Activated T-cell treated with anti-CD3 and anti-CD28 coated beads, Interleukin-2, amount 50 U/mL, for 72 hours (primary cell): ENCODE data around the gene SUSD5. TPM values are rescaled to one million over a fixed set of nuclear protein-coding genes. Genes with fewer than 3 reads are reported as not detected.
"Not testable (repeated sequence)": the region's sequence is repeated elsewhere in the genome, so short reads cannot be mapped to it uniquely, and the experiment has no call there.

ENCODE experiments used
- ATAC-seq, 2 donors: fragments of 150-1000 bp; cut with Tn5 transposase; replicated peaks in 1 of 2; 2 replicates each; pipeline ENCODE4 v1.10.0; 2021; ENCODE audit warnings: moderate library complexity in 2 of 2, mild to moderate bottlenecking in 1 of 2
- DNase-seq, 2 donors: peaks; one replicate each; pipeline ENCODE4 v3.0.0; 2021 to 2022; ENCODE audit warnings: mixed read lengths in 1 of 2
- H3K27ac Mint-ChIP-seq: one replicate; pipeline ENCODE4 v1.8.0; 2022; ENCODE audit warnings: mild to moderate bottlenecking, moderate library complexity, mixed read lengths
- H3K27me3 Mint-ChIP-seq: one replicate; pipeline ENCODE4 v1.8.0; 2022; ENCODE audit warnings: low read depth, mixed read lengths
- H3K36me3 Mint-ChIP-seq, 2 donors: one replicate each; pipeline ENCODE4 v1.8.0; 2022; ENCODE audit warnings: mixed read lengths in 2 of 2, mild to moderate bottlenecking in 1 of 2; ENCODE audit not compliant: insufficient read depth in 2 of 2
- H3K4me1 Mint-ChIP-seq: one replicate; pipeline ENCODE4 v1.8.0; 2022; ENCODE audit warnings: low read depth, mixed read lengths
- H3K4me3 Mint-ChIP-seq, 2 donors: one replicate each; pipeline ENCODE4 v1.8.0; 2022; ENCODE audit warnings: mild to moderate bottlenecking in 2 of 2, mixed read lengths in 2 of 2, moderate library complexity in 2 of 2
- H3K9me3 Mint-ChIP-seq, 2 donors: one replicate each; pipeline ENCODE4 v1.8.0; 2022; ENCODE audit warnings: mixed read lengths in 2 of 2
- total RNA-seq, 2 donors: library from RNA; stranded (reverse); gene quantifications; one replicate each; pipeline ENCODE4 v1.2.3, GENCODE V29; 2022

SUSD5 gene
- total RNA-seq, 2 donors from 2014 or later, result not detected

- not testable (repeated sequence) for DNase-seq, H3K36me3 Mint-ChIP-seq, ATAC-seq, H3K4me3 Mint-ChIP-seq, H3K9me3 Mint-ChIP-seq, H3K4me1 Mint-ChIP-seq, H3K27ac Mint-ChIP-seq
- H3K27me3 Mint-ChIP-seq, result peaks cover 17% of the 10 kb centered on the region
Observed at GRCh38 chr3:33181641-33182040, 37.0 kb downstream of the SUSD5 start.

- H3K27me3 Mint-ChIP-seq, result peaks cover 14% of the 10 kb centered on the region
- H3K4me1 Mint-ChIP-seq, result no peaks in the 10 kb centered on the region
- peaks cover 3 to 5% of the 10 kb centered on the region in 2 donors for H3K9me3 Mint-ChIP-seq
- H3K36me3 Mint-ChIP-seq, result no peaks in the 10 kb centered on the region
- ATAC-seq, result no peak
- H3K4me3 Mint-ChIP-seq, result no peak overlapping the region
- no peak for DNase-seq
- no peak overlapping the region for H3K27ac Mint-ChIP-seq
Observed at GRCh38 chr3:33181229-33181628, 37.4 kb downstream of the SUSD5 start.

- Mint-ChIP-seq H3K4me3 (no peak overlapping the region), H3K4me1 (no peaks in the 10 kb centered on the region), H3K27me3 (no peaks in the 10 kb centered on the region), H3K36me3 (no peaks in the 10 kb centered on the region), H3K9me3 (peaks cover 0 to 3% of the 10 kb centered on the region in 2 donors), H3K27ac (no peak overlapping the region)
- ATAC-seq, result no peak
- no peak for DNase-seq
Observed at GRCh38 chr3:33179132-33179531, 39.5 kb downstream of the SUSD5 start.

- DNase-seq (no peak), ATAC-seq (no peak)
- Mint-ChIP-seq H3K36me3 (no peaks in the 10 kb centered on the region), H3K4me1 (peaks cover 8% of the 10 kb centered on the region), H3K27me3 (no peaks in the 10 kb centered on the region), H3K4me3 (no peak overlapping the region), H3K27ac (no peak overlapping the region), H3K9me3 (peaks cover 0 to 3% of the 10 kb centered on the region in 2 donors)
Observed at GRCh38 chr3:33174711-33175414, 43.7 kb downstream of the SUSD5 start.

- no peak for DNase-seq
- Mint-ChIP-seq H3K4me1 (peaks cover 8% of the 10 kb centered on the region), H3K27me3 (no peaks in the 10 kb centered on the region), H3K9me3 (peaks cover 0 to 3% of the 10 kb centered on the region in 2 donors), H3K4me3 (no peak overlapping the region), H3K27ac (no peak overlapping the region), H3K36me3 (no peaks in the 10 kb centered on the region)
- ATAC-seq, result no peak
Observed at GRCh38 chr3:33174095-33174494, 44.5 kb downstream of the SUSD5 start.

GRCh38 chr3:33173672-33174071 lies 44.9 kb downstream of the SUSD5 start:
- H3K4me1 Mint-ChIP-seq, result peaks cover 8% of the 10 kb centered on the region
- no peaks in the 10 kb centered on the region for H3K27me3 Mint-ChIP-seq
- no peaks in the 10 kb centered on the region for H3K36me3 Mint-ChIP-seq
- H3K27ac Mint-ChIP-seq, result no peak overlapping the region
- no peak for DNase-seq
- H3K9me3 Mint-ChIP-seq, result peaks cover 0 to 2% of the 10 kb centered on the region in 2 donors
- no peak overlapping the region for H3K4me3 Mint-ChIP-seq
- no peak for ATAC-seq

GRCh38 chr3:33173103-33173502 lies 45.5 kb downstream of the SUSD5 start:
- DNase-seq (no peak), ATAC-seq (no peak)
- Mint-ChIP-seq H3K4me3 (no peak overlapping the region), H3K27ac (no peak overlapping the region), H3K4me1 (peaks cover 8% of the 10 kb centered on the region), H3K36me3 (no peaks in the 10 kb centered on the region), H3K9me3 (no peaks in the 10 kb centered on the region), H3K27me3 (no peaks in the 10 kb centered on the region)

GRCh38 chr3:33171580-33171979 lies 47.0 kb downstream of the SUSD5 start:
- DNase-seq (peak in 1 of 2 donors; percentile 2), ATAC-seq (peak in 1 of 2 donors; percentile 69)
- no peaks in the 10 kb centered on the region for H3K27me3 Mint-ChIP-seq
- peaks cover 8% of the 10 kb centered on the region for H3K4me1 Mint-ChIP-seq
- H3K4me3 Mint-ChIP-seq, result no peak overlapping the region
- H3K36me3 Mint-ChIP-seq, result no peaks in the 10 kb centered on the region
- no peaks in the 10 kb centered on the region for H3K9me3 Mint-ChIP-seq
- H3K27ac Mint-ChIP-seq, result peak overlapping the region; percentile 45

- no peak overlapping the region for H3K4me3 Mint-ChIP-seq
- H3K9me3 Mint-ChIP-seq, result no peaks in the 10 kb centered on the region
- no peaks in the 10 kb centered on the region for H3K27me3 Mint-ChIP-seq
- no peaks in the 10 kb centered on the region for H3K36me3 Mint-ChIP-seq
- DNase-seq (no peak), ATAC-seq (no peak)
- H3K27ac Mint-ChIP-seq, result no peak overlapping the region
- H3K4me1 Mint-ChIP-seq, result peaks cover 8% of the 10 kb centered on the region
Observed at GRCh38 chr3:33170531-33170930, 48.1 kb downstream of the SUSD5 start.

GRCh38 chr3:33167716-33168336 lies 50.8 kb downstream of the SUSD5 start:
- DNase-seq, result no peak
- Mint-ChIP-seq H3K9me3 (no peaks in the 10 kb centered on the region), H3K4me3 (no peak overlapping the region), H3K27me3 (no peaks in the 10 kb centered on the region), H3K27ac (no peak overlapping the region), H3K4me1 (peaks cover 8% of the 10 kb centered on the region), H3K36me3 (no peaks in the 10 kb centered on the region)
- no peak for ATAC-seq

- H3K4me3 Mint-ChIP-seq, result no peak overlapping the region
- no peak overlapping the region for H3K27ac Mint-ChIP-seq
- no peaks in the 10 kb centered on the region for H3K36me3 Mint-ChIP-seq
- peaks cover 8% of the 10 kb centered on the region for H3K4me1 Mint-ChIP-seq
- no peaks in the 10 kb centered on the region for H3K27me3 Mint-ChIP-seq
- H3K9me3 Mint-ChIP-seq, result no peaks in the 10 kb centered on the region
- DNase-seq, result no peak
- no peak for ATAC-seq
Observed at GRCh38 chr3:33167284-33167683, 51.3 kb downstream of the SUSD5 start.

- H3K27ac Mint-ChIP-seq, result no peak overlapping the region
- H3K4me3 Mint-ChIP-seq, result no peak overlapping the region
- ATAC-seq, result no peak
- H3K27me3 Mint-ChIP-seq, result peaks cover 2% of the 10 kb centered on the region
- H3K4me1 Mint-ChIP-seq, result no peaks in the 10 kb centered on the region
- DNase-seq, result no peak
- H3K36me3 Mint-ChIP-seq, result no peaks in the 10 kb centered on the region
- H3K9me3 Mint-ChIP-seq, result no peaks in the 10 kb centered on the region
Observed at GRCh38 chr3:33166095-33166494, 52.5 kb downstream of the SUSD5 start.

- Mint-ChIP-seq H3K27ac (no peak overlapping the region), H3K27me3 (peaks cover 9% of the 10 kb centered on the region), H3K4me3 (no peak overlapping the region), H3K36me3 (no peaks in the 10 kb centered on the region), H3K4me1 (no peaks in the 10 kb centered on the region), H3K9me3 (no peaks in the 10 kb centered on the region)
- DNase-seq (no peak), ATAC-seq (no peak)
Observed at GRCh38 chr3:33165372-33165771, 53.2 kb downstream of the SUSD5 start.

GRCh38 chr3:33162621-33163020 lies 56.0 kb downstream of the SUSD5 start:
- not testable (repeated sequence) for H3K4me3 Mint-ChIP-seq, ATAC-seq, H3K9me3 Mint-ChIP-seq, DNase-seq, H3K27ac Mint-ChIP-seq, H3K4me1 Mint-ChIP-seq, H3K36me3 Mint-ChIP-seq
- peaks cover 32% of the 10 kb centered on the region for H3K27me3 Mint-ChIP-seq
